Activated CD4-positive, CD25-positive, alpha-beta regulatory T cell treated with anti-CD3 and anti-CD28 coated beads, Interleukin-2, amount 50 U/mL, for 16 hours (primary cell): ENCODE measurements around the gene GINS1.
"Not testable (repeated sequence)": the region's sequence is repeated elsewhere in the genome, so short reads cannot be mapped to it uniquely, and the experiment has no call there.

Source experiments
- DNase-seq: peaks from one replicate; pipeline ENCODE4 v3.0.0-alpha.2; 2020; ENCODE audit warnings: low read depth, low spot score

GINS1 gene

DNA sequence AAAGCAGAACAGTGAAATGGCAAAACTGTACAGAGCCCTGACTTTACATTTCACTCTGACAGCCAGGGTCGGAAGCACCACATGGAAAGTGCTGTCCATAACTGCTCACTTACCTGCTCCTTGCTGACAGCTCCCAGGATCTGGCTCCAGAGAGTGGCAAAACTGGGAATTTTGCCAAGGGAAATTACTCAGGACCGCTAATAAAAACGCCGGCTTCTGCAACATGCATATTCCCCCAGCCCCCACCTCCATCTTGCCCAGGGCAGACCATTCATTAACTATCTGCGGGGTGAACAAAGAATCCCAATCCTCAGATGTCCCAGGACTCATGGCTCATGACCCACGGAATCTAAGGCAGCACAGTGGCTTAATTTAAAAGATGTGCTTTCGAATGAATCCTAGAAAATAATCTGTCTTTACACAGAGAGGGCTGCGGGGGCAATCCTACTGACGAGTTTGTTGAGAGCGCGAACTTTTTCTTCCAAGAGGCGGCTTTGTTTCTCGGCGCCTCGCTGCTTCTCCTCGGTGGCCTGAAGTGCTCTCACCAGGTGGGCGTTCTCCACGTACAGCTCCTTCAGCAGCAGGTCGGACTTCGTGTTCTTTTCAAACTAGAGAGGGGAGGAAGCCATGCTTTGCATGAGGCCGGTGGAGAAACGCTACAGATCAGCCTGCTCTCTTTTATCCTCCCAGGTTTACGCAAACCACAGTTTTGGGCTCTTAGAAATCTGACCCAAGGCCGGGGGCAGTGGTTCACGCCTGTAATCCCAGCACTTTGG, 45.8 kb downstream of the GINS1 start:
- no peak for DNase-seq

DNA sequence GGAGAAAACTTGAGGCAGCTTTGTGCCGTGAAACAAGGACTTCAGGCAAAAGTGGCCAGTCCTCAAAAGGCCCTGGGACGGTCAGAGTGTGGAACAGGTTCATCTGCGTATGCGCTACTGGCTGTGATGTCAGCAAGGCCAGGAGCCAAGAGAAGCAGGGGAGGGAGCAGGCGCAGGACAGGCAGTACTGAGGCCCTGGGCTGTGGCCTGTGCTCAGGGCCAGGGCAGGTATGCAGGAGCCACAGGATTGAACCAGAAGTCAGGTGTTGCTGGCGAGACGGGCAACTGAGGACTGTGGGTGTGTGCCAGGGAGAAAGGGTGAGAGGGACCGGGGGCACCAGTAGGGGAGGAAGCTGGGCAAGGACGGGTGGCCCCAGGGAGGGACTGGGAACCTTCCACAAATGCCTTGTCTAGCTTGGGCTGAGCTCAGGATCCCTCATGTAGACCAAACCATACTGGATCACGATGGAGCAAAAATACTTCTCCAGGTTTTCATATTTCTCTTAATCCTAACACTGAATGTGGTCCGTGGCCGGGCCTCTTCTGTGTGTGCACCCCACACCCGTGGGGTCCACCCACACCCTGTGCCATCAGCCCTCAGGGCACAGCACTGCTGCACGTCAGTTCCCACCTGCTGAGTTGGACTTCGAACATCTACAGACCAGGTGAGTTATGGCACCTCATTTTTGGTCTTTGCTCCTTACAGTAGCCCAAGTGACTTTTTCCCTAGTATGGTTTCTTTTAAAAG, 46.9 kb downstream of the GINS1 start:
- DNase-seq, result no peak

DNA sequence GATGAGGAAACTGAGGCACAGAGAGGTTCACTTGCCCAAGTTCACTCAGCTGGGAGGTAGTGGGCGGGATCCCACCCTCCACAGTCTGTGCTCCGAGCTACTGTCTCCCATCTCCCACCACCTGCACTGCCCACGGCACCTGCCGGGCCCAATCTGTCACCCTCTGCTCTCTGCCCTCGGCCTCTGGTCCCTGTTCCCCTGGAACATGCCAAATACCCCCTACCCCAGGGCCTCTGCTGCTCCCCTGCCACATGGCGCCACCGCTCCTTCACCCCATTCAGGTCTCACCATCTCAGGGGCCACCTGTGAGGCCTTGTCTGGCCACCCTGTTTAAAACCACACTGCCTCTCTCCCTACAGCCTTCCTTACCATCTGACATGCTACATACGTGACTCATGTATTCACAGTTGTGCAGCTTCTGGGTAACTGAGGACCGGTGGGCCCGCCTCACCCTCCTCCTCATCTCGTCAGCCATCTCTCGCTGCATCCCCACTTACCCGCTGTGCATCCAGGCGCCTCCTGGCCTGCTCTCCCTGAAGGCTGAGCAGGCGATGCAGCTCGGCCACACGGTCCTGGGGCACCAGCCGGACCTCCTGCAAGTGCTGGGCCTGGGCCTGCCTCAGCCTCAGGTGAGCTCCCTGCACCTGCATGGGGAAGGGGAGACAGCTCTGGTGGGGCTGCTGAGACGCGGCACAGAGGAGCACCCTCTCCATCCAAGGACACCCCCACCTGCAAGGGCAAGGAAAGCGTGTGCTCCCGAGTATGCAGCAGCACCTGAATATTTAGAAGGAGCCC, 50.6 kb downstream of the GINS1 start:
- no peak for DNase-seq

DNA sequence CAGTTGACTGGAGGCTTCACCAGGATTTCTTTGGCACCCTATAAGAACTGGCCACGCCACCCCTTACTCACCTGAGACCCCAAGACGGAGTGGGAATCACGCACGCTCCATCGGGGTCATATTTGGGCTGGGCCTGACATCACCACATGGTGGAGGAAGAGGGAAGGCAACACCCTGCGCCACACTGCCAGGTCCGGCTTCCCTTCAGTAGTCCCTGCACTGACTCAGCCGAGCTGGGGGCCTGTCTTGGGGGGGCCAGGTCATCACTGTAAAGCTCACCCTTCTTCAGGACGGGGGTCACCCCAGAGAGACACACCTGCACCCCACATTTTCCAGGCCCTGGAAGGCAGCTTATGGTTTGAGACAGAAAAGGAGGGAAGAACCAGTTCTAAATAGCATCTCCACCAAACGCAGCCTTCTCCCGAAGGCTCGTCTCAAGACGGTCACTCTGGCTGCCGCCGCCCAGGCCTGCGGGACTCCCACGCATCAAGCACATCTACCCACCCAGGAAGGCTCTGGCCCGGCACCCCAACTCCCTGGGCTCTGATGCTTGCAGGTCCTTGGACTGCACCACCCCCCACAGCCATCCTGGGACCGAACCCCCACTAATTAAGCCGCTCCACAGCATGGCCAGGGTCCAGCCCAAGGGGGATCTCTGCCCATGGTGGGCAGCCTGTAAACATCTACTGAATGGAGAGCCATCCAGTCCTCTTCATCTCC, 51.8 kb downstream of the GINS1 start:
- no peak for DNase-seq

DNA sequence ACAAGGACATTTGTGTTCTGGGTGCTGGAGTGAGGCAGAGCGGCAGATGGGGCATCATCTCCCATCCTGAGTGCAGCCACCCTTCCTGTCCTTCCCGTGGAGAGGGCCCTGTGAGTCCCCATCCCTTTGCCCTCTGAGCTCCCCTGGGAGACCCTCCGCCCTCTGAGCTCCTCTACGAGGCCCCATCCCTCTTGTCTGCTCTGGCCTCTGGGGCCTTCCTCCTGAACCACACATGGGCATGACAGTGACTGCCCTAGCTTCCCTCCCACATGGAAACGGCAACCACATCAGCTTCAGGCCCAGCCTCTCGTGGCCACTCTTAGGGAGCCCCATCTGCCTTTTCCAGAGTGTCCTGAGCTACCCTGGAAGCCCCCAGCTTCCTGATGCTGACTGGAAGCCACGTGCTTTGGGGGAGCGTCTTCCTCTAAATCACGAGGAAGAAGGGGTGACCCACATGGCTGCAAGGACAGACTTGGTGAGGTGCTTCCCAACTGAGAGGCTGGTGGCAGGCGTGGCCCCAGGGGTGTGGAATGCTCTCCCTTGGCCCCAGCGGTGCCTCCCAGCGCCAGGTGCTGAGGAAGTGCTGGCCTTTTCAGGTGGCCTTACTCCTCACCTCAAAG, 52.6 kb downstream of the GINS1 start:
- DNase-seq, result no peak

DNA sequence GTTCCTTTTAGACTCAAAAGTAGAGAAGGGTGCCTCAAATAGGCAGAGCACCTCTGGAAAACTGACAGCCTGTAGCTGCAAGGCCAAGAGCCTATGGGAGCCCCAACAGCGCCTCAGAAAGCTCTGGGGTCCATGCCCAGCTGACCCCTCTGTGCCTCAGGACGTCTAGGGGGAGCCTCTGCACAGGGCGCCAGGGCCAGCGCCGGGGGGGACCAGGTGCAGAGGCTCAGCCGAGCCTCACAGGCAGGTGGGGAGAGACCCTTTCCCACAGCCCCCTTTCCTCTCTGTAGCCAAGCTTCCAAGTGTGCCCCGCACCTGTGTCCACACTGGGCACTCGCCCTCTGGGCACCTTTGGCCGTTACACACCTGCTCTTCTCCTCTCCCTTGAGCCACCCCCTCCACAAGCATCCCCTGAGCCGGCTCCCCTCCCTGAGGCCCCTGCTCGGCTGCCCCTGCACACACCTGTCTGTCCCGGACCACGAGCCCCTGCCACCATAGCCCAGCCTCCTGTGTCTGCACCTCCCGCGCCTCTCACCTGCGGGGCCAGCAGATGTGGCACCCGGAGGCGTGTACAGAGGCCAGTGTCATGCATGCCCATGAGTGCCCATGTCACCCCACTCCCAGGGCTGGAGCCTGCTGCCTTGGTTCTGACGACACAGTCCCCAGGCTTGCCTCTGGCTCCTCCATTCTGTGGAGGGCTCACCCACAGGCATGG, 53.2 kb downstream of the GINS1 start:
- no peak for DNase-seq

DNA sequence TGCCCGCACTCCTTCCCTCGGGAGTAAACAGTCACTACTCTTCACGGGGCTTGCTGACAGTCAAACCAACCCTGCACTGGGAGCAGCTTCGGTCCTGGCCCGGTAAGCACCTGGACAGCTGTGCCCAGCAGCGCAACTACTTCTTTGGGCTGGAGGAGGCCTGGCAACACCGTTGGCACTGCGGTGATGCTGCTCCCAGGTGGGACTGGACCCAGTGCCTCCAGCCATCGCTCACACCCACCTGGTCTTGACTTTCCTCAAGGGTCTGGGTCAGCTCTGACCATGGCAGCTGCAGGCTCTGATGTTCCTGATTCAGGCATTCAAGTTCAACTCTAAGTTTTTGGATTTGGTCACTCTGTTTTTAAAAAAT, 53.8 kb downstream of the GINS1 start:
- DNase-seq, result no peak

DNA sequence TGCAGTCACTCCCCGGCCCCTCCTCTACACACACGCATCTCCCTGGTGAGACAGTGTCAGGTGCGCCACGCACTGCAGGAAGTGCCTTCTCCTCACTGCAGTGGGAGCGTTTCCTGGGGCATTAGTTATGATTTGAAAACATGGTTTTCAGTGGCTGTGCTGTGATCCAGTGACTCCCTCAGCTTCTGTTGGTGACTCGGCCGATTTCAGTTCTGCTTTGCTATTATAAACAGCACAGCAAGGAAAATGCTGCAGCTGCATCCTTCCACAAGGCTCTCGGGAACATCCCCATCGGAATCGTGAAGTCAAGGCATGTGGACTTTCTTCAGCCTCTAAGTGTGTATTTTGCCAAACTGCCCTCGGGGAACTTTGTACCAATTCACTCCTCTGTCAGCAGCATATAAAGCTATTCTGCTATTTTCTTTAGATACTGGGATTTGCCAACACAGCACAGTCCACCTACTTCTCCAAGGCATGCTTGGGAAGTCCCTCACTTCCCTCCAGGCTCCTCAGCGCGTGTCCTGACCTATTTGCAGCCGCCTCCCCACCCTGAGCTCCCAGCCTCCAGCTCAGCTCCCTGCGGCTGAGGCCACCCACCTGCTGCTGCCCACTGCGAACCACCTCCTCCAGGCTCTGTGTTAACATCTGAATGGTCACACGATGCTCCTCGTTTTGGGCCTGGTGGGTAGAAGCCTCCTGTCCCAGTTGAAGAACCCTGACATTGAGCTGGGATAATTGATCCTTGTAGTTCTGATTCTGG, 54.5 kb downstream of the GINS1 start:
- no peak for DNase-seq

DNA sequence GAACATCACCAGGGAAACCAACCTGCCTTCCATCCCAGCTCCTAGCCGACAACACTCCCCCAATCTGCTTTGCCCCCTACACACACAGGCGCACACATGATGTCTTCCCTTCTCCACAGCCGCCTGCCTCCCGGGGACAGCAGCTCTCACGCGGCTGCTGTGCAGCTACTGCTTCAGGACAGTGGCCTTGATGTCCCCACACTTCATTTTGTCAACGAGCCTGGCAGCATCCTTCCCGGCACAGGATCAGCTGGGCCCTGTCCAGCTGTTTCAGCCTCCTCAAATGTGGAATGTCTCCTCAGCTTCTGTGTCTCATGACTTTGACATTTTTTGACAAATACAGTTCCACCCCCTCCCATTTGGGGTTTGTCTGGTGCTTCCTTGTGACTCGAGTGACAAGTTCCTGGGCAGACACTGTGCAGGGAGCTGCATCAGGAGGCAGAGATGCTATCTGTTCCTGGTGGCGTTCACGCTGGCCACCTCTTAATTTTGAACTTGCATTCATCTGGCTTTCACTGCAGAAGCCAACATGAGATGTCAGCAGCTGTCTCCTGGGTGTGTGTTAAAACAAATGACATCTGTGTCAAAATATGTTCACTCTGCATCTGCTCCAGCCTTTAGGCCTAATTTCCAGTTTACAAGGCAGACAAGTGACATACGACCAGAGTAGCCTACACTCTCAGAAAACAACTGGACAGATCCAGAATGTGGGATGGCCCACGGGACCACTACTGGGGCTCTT, 57.2 kb downstream of the GINS1 start:
- DNase-seq, result no peak

DNA sequence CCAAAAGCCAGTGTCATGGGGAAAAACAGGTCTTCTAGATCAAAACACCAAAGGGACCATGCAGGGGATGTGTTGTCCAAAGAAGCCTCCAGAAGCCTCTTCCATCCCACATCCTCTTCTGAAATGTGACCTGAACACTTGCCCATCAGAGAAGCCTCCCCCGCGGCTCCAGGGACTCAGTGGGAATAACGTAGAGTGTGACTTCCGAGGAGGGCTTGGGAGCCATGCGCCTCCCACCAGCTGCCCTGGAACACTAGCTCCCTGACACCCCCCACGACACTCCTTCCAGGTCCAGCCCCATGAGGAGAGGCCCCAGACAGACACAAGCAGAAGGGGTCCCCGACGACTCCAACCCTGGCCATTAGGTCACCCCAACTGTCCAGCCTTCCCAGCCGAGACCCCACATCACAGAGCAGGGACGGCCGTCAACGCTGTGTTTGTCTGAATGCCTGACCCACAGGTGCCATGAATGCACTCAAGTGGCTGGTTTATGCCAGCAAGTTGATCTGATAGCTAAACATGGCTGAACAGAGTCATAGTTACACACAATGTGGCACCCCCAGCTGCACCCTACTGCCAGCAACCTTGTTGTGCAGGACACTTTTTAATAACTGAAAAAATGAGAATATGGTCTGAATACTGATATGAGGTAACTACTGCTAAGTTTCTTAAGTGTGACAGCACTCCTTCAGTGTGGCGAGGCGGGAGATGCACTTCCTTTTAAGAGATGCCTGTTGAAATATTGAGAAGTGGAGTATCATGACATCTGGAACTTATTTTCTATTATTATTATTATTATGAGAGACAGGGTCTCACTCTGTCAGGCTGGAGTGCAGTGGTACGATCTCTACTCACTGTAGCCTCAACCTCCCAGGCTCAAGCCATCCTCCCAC, 58.0 kb downstream of the GINS1 start:
- no peak for DNase-seq

DNA sequence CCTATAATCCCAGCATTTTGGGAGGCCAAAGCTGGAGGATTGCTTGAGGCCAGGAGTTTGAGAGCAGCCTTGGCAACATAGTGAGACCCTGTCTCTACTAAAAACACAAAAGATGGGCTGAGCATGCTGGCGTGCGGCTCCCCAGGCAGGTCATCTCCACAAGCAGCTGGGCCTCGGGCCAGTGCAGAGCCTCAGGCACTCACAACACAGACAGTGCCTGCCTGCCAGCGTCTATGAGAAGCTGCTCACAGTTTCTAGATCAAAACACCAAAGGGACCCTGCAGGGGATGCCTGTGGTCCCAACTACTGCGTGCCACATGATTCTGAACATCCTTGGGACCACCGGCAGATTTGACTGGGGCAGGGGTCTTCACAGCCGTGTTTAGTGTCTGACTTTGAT, 59.4 kb downstream of the GINS1 start:
- no peak for DNase-seq

DNA sequence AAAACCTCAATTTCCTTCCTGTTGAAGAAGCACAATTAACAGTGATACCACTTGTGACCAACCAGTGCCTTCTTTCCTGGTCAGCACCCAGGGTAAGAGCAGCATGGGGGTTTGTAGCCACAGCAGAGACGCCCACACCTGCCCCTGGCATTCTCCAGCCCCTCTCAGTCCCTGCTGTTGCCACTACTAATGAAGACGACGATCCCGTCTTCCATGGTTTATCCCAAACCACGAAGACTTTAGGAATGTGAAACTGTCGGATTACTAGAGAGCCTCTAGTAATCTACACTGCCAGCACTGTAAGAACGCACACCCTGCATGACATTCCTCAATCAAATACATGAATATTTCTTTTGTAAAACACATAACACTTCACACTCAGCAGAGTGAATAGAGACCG, 60.0 kb downstream of the GINS1 start:
- no peak for DNase-seq

DNA sequence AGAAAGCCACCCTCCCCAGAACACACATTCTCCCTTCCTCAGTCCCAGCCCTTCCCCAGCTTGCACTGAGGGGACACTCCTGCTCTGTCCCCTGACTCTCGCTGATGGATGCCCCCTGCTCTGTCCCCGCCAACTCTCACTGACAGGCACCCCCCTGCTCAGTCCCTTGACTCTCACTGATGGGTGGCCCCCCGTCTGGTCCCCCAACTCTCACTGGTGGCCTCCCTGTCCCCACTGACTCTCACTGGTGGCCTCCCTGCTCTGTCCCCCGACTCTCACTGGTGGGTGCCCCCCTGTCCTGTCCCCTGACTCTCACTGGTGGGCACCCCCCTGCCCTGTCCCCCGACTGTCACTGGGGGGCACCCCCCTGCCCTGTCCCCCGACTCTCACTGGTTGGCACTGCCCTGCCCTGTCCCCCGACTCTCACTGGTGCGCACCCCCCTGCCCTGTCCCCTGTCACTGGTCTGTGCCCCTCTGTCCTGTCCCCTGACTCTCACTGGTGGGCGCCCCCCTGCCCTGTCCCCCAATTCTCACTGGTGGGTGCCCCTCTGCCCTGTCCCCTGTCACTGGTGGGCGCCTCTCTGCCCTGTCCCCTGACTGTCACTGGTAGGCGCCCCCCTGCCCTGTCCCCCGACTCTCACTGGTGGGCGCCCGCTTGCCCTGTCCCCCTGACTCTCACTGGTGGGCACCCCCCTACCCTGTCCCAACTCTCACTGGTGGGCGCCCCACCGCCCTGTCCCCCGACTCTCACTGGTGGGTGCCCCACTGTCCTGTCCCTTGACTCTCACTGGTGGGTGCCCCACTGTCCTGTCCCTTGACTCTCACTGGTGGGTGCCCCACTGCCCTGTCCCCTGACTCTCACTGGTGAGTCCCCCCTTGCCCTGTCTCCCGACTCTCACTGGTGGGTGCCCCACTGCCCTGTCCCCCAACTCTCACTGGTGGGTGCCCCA, 60.9 kb downstream of the GINS1 start:
- DNase-seq, result no peak

DNA sequence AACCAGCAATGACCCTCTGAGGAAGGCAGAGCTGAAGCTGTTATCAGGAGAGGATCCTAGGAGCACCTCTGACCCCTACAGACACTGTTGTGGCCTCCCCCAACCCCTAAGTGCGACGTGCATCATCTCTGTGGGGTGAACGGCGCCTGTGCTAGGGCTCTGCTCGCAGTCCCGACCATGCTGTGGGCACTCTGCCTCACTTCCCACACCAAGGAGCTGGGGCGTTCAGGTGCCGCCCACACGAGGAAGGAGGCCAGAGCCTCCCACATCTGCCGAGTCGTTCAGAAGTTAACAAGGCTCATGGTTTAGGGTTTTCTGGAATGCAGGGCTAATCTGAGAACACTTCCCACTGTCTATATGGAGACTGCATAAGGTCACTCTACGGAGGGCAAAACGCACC, 62.1 kb downstream of the GINS1 start:
- no peak for DNase-seq

DNA sequence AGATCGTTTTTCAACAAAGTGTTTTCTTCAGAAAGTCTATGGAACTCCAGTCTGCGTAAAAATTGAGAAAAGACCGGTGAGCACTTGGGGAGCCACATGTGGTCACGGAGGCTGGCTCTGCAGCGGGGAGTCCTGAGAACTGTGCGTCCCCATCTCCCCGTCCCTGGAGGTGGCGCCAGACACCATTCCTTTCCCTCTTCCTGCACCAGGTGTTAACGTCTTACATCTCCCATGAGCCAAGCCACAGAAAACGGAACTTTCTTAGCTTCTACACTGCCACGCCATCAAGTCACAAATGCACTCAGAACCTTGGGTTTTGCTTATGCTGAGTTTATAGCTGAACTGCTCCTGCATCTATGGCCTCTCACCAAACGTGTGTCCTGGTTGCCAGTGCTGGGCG, 62.6 kb downstream of the GINS1 start:
- DNase-seq, result no peak

DNA sequence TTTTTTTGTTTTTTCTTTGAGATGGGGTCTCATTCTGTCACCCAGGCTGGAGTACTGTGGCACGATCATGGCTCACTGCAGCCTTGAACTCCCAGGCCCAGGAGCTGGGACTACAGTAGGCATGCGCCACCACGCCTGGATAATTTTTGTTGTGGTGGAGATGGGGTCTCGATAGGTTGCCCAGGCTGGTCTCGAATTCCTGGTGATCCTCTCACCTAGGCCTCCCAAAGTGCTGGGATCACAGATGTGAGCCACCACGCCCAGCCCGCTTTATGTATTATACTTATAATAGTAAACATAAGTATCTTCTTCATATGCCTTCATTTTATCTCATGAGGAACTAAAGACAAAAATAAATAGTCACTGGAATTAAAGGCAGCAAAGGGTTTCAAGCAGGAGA, 63.5 kb downstream of the GINS1 start:
- no peak for DNase-seq

DNA sequence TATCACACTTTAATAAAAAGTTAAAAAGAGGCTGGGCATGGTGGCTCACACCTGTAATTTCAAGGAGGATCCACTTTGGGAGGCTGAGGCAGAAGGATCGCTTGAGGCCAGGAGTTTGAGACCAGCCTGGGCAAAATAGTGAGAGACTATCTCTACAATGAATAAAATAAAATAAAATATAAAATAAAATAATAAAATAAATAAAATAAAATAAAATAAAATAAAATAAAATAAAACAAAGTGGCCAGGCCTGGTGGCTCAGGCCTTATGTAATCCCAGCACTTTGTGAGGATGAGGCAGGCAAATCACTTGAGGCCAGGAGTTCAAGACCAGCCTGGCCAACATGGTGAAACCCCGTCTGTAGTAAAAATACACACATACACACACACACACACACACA, 65.8 kb downstream of the GINS1 start:
- not testable (repeated sequence) for DNase-seq
